ENCODE data around the gene ALS2CL.

The ALS2CL gene

GRCh38 chr3:46711760-46712159 lies 18.3 kb upstream of the ALS2CL start:
- no peak for DNase-seq (ENCODE audit: extremely low read depth, low read depth)
- no peak overlapping the region for H3K4me3 ChIP-seq (replicated peaks; ENCODE audit: low read depth, low read length)
- TF ChIP-seq CTCF (IDR thresholded peaks at IDR 0.05; ENCODE audit: low read depth, low read length, missing control alignments) = no peak

- no peak for TF ChIP-seq CTCF (IDR thresholded peaks at IDR 0.05; ENCODE audit: low read depth, low read length, missing control alignments)
- no peak for DNase-seq (ENCODE audit: extremely low read depth, low read depth)
- no peak overlapping the region for H3K4me3 ChIP-seq (replicated peaks; ENCODE audit: low read depth, low read length)
Measured at GRCh38 chr3:46711305-46711704, 17.8 kb upstream of the ALS2CL start.

- DNase-seq (ENCODE audit: extremely low read depth, low read depth) = no peak
- H3K4me3 ChIP-seq (replicated peaks; ENCODE audit: low read depth, low read length) = no peak overlapping the region
- TF ChIP-seq CTCF (IDR thresholded peaks at IDR 0.05; ENCODE audit: low read depth, low read length, missing control alignments) = no peak
Measured at GRCh38 chr3:46710671-46711295, 17.3 kb upstream of the ALS2CL start.

GRCh38 chr3:46710229-46710628 lies 16.8 kb upstream of the ALS2CL start:
- TF ChIP-seq CTCF (IDR thresholded peaks at IDR 0.05; ENCODE audit: low read depth, low read length, missing control alignments) = no peak
- no peak overlapping the region for H3K4me3 ChIP-seq (replicated peaks; ENCODE audit: low read depth, low read length)
- DNase-seq (ENCODE audit: extremely low read depth, low read depth) = no peak

- no peak overlapping the region for H3K4me3 ChIP-seq (replicated peaks; ENCODE audit: low read depth, low read length)
- DNase-seq (ENCODE audit: extremely low read depth, low read depth) = no peak
- TF ChIP-seq CTCF (IDR thresholded peaks at IDR 0.05; ENCODE audit: low read depth, low read length, missing control alignments) = no peak
Measured at GRCh38 chr3:46709721-46710120, 16.2 kb upstream of the ALS2CL start.

- H3K4me3 ChIP-seq (replicated peaks; ENCODE audit: low read depth, low read length) = no peak overlapping the region
- no peak for DNase-seq (ENCODE audit: extremely low read depth, low read depth)
- TF ChIP-seq CTCF (IDR thresholded peaks at IDR 0.05; ENCODE audit: low read depth, low read length, missing control alignments) = no peak
Measured at GRCh38 chr3:46709157-46709654, 15.7 kb upstream of the ALS2CL start.

Measured in HFF-Myc (cell line).